GM12878 (cell line): Measurements from ENCODE around the gene ASAP2. TPM values are rescaled to one million over a fixed set of nuclear protein-coding genes. Genes with fewer than 3 reads are reported as not detected.

Experiments
- ATAC-seq: fragments of 200-7000 bp; cut with Tn5 transposase; 3 replicates; pipeline ENCODE4 v1.9.1; 2020; ENCODE audit warnings: mild to moderate bottlenecking, moderate library complexity
- BruUV-seq: library from RNA; stranded (reverse); fragments of 400-500 nt; replicated peaks from 2 replicates; lab custom pipeline; 2021; lab: Mats Ljungman, UMichigan
- CTCF ChIA-PET: fragments of 300-600 bp; sonication (Branson Sonifier 250); formaldehyde crosslinking; extraction: SDS; loops from one replicate; lab custom pipeline; 2021; ENCODE audit warnings: inconsistent platforms; lab: Yijun Ruan, JAX
- POLR2A ChIA-PET: fragments of 350-600 bp; formaldehyde crosslinking; extraction: SDS; loops from one replicate; lab custom pipeline; 2021; ENCODE audit warnings: inconsistent platforms; lab: Charles Lee
- RAD21 ChIA-PET: fragments of 300-600 bp; sonication (Branson Sonifier 250); formaldehyde crosslinking; loops from one replicate; lab custom pipeline; 2023; ENCODE audit warnings: antibody characterized with exemption; ENCODE audit not compliant: unreplicated experiment; lab: Charles Lee
- SMC1A ChIA-PET: fragments of 300-600 bp; sonication (Branson Sonifier 250); formaldehyde crosslinking; loops from one replicate; lab custom pipeline; 2023; ENCODE audit not compliant: unreplicated experiment, uncharacterized antibody; lab: Charles Lee
- DNase-seq: peaks from one replicate; pipeline ENCODE4 v3.0.0-alpha.2; 2011; ENCODE audit warnings: low read depth, low spot score
- FAIRE-seq: peaks from 3 replicates; lab custom pipeline; 2011; peaks lifted over from hg19 to GRCh38; lab: Jason Lieb, UNC
- H2AFZ ChIP-seq: 2 replicates; pipeline ENCODE4 v1.6.0; 2011; ENCODE audit warnings: low read depth, low read length, control low read depth; ENCODE audit not compliant: control insufficient read depth
- H3K27ac ChIP-seq: 2 replicates; pipeline ENCODE4 v1.5.1; 2011; ENCODE audit warnings: control low read depth; ENCODE audit not compliant: control insufficient read depth, insufficient read depth
- H3K27me3 ChIP-seq, 2 experiments: replicated peaks in 1 of 2; 2 replicates each; pipeline versions ENCODE4 v1.6.0 to v1.6.1; 2011; ENCODE audit warnings: low read length in 1 of 2; ENCODE audit not compliant: control insufficient read depth in 2 of 2, insufficient read depth in 2 of 2
- H3K36me3 ChIP-seq, 2 experiments: 2 replicates each; pipeline ENCODE4 v1.5.1; 2011; ENCODE audit warnings: low read length in 1 of 2; ENCODE audit not compliant: control insufficient read depth in 2 of 2, insufficient read depth in 2 of 2
- H3K4me1 ChIP-seq: 2 replicates; pipeline ENCODE4 v1.6.1; 2011; ENCODE audit warnings: mild to moderate bottlenecking, low read length, moderate library complexity, mixed read lengths; ENCODE audit not compliant: control insufficient read depth, insufficient read depth
- H3K4me2 ChIP-seq: 2 replicates; pipeline ENCODE4 v1.6.0; 2011; ENCODE audit warnings: control low read depth; ENCODE audit not compliant: control insufficient read depth, insufficient read depth
- H3K4me3 ChIP-seq: fragments of 200-600 bp; sonication (generic); 2 replicates; pipeline ENCODE4 v1.5.1; 2016
- H3K79me2 ChIP-seq: 2 replicates; pipeline ENCODE4 v1.6.0; 2011; ENCODE audit warnings: low read length; ENCODE audit not compliant: control insufficient read depth, insufficient read depth
- H3K9ac ChIP-seq: 2 replicates; pipeline ENCODE4 v1.8.0; 2011; ENCODE audit warnings: low read length, control low read depth, mixed read lengths; ENCODE audit not compliant: control insufficient read depth, insufficient read depth
- H3K9me3 ChIP-seq: replicated peaks from 3 replicates; pipeline ENCODE4 v1.5.1; 2011; ENCODE audit warnings: mild to moderate bottlenecking, low read length; ENCODE audit not compliant: control insufficient read depth, insufficient read depth
- H4K20me1 ChIP-seq: 2 replicates; pipeline ENCODE4 v1.6.0; 2011; ENCODE audit not compliant: control insufficient read depth, insufficient read depth
- ATF7 ChIP-seq: fragments of 450-650 bp; IDR thresholded peaks from 2 replicates; pipeline ENCODE4 v1.6.1; 2016; ENCODE audit warnings: low read depth, mild to moderate bottlenecking
- BCL3 ChIP-seq: IDR thresholded peaks from 2 replicates; pipeline ENCODE4 v1.6.1; 2011; ENCODE audit warnings: borderline replicate concordance, low read depth, mild to moderate bottlenecking, moderate library complexity, low read length; ENCODE audit not compliant: insufficient read depth, poor library complexity, severe bottlenecking
- BRCA1 ChIP-seq: IDR thresholded peaks from 2 replicates; pipeline ENCODE4 v1.6.1; 2011; ENCODE audit warnings: low read depth, low read length, improper control_type of control experiment
- DPF2 ChIP-seq: fragments of 450-650 bp; IDR thresholded peaks from 2 replicates; pipeline ENCODE4 v1.6.1; 2017; ENCODE audit warnings: mild to moderate bottlenecking
- IKZF1 ChIP-seq: fragments of 450-650 bp; conservative IDR thresholded peaks from 2 replicates; pipeline ENCODE4 v1.6.1; 2017; ENCODE audit warnings: antibody characterized with exemption, mild to moderate bottlenecking
- LARP7 ChIP-seq: fragments of 450-650 bp; IDR thresholded peaks from 2 replicates; pipeline ENCODE4 v1.6.1; 2017; ENCODE audit warnings: mild to moderate bottlenecking
- SMARCA5 ChIP-seq: fragments of 450-650 bp; IDR thresholded peaks from 2 replicates; pipeline ENCODE4 v1.6.1; 2017; ENCODE audit warnings: mild to moderate bottlenecking
- SMC3 ChIP-seq: IDR thresholded peaks from 2 replicates; pipeline ENCODE4 v1.6.1; 2011; ENCODE audit warnings: low read length, improper control_type of control experiment, borderline replicate concordance
- SPI1 ChIP-seq: IDR thresholded peaks from 2 replicates; pipeline ENCODE4 v1.6.1; 2011; ENCODE audit warnings: low read depth, mild to moderate bottlenecking, low read length, moderate library complexity, borderline replicate concordance; ENCODE audit not compliant: insufficient read depth
- WGBS: methylation state at CpG from one replicate; pipeline ENCODE4 v1.1.6; 2016; ENCODE audit warnings: low lambda C conversion rate; ENCODE audit not compliant: insufficient replicate concordance, insufficient coverage; ENCODE audit errors: missing lambda C conversion rate; 5-methylcytosine and 5-hydroxymethylcytosine counted together
- in situ Hi-C: fragments of 300-500 bp; cut with MboI; formaldehyde crosslinking; loops from 9 replicates; pipeline ENCODE4 v1.14.3; 2018; ENCODE audit warnings: mixed read lengths
- intact Hi-C: fragments of 100-400 bp; cut with micrococcal nuclease; formaldehyde crosslinking; loops from one replicate; pipeline ENCODE4 v1.14.2; 2022; ENCODE audit not compliant: unreplicated experiment
- polyA plus RNA-seq, 11 experiments: library from polyadenylated mRNA; depleted of rRNA in 4 of 11; unstranded in 6 of 11; stranded (reverse) in 5 of 11; fragments of >200 nt; fragmentation: Nextera tagmentation in 4 of 11; fragmentation: Illumina TruSeq in 1 of 11; extraction: Ambion mirVana in 4 of 11; extraction: Trizol in 1 of 11; gene quantifications; 1 replicate in 1 of 11; 2 replicates in 10 of 11; pipeline versions ENCODE4 v1.2.1 to v1.2.3, GENCODE V29; 2011 to 2016; ENCODE audit warnings: inconsistent platforms in 2 of 11, missing spikeins in 2 of 11, low read depth in 1 of 11
- total RNA-seq, 4 experiments: library from RNA; depleted of rRNA in 3 of 4; stranded (reverse); fragments of >200 nt in 3 of 4; fragmentation: Illumina TruSeq in 1 of 4; extraction: Trizol in 1 of 4; gene quantifications; 2 replicates each; pipeline versions ENCODE4 v1.2.1 to v1.2.3, GENCODE V29; 2013 to 2021

Gene ASAP2
- total and polyA plus RNA-seq, 10 of the 15 experiments (the other 5 are each of a cell fraction or from before 2014, with no cell fraction given), result 0.05 to 0.27 (median 0.07) TPM; not detected in 4

- Histone ChIP-seq H3K79me2 (no peaks in the 10 kb centered on the region), H3K27me3 (no peaks in the 10 kb centered on the region), H3K9me3 (peaks cover 2% of the 10 kb centered on the region; the same call in 2 of the 3 replicates), H3K36me3 (no peaks in the 10 kb centered on the region), H4K20me1 (no peaks in the 10 kb centered on the region), H2AFZ (peak overlapping the region; percentile 12)
- in situ Hi-C loops, result no loop called here
- SMC1A ChIA-PET, result interaction anchor here (1.2 kb wide), 1 partner anchor 11 kb away, joined by 3 read pairs; no protein-coding TSS in a partner anchor
- intact Hi-C loops, result no loop called here
- RAD21 ChIA-PET, result interaction anchor here (1.2 kb wide), 1 partner anchor 27 kb away, joined by 4 read pairs; no protein-coding TSS in a partner anchor
- TF ChIP-seq SMARCA5, result 0 out of 2 replicates have a peak, but pooled peaks have one; percentile 32
- peak; percentile 82; the same call in 1 of the 2 replicates for TF ChIP-seq SPI1
- no peak for TF ChIP-seq BCL3
- no peak for TF ChIP-seq BRCA1
- 0 out of 2 replicates have a peak, but pooled peaks have one; percentile 31 for TF ChIP-seq DPF2
- peak; percentile 54 for TF ChIP-seq ATF7
- peak; percentile 65; the same call in 1 of the 2 replicates for TF ChIP-seq IKZF1
- TF ChIP-seq SMC3, result no peak
- TF ChIP-seq LARP7, result peak; percentile 41; the same call in 1 of the 2 replicates
- TF ChIP-seq, all 136 proteins: peak for 6
- FAIRE-seq, result peak; percentile 47
- ChIA-PET CTCF (interaction anchor here (0.6 to 1.4 kb wide), 5 partner anchors 11 to 806 kb away, joined by 3 to 4 read pairs (median 3); no protein-coding TSS in a partner anchor), POLR2A (interaction anchor here (0.7 kb wide), 1 partner anchor 13 kb away, joined by 3 read pairs; no protein-coding TSS in a partner anchor)
- no peak overlapping the region for H3K9ac ChIP-seq
- H3K4me1 ChIP-seq, result peaks cover 3% of the 10 kb centered on the region
- peak; percentile 93 for ATAC-seq
- DNase-seq, result peak; percentile 2
- no TSS peak for BruUV-seq
- H3K4me3 ChIP-seq, result no peak overlapping the region
- 3% methylated on average over 2 of the region's 2 CpGs for WGBS
- H3K27ac ChIP-seq, result no peak overlapping the region
- peak overlapping the region; percentile 34; the same call in 1 of the 2 replicates for H3K4me2 ChIP-seq
Observed at GRCh38 chr2:9178110-9178903, 28.3 kb upstream of the ASAP2 start.
